Prostate gland (tissue), 2 donors: ENCODE data around the gene TOX3.

Experiments
- CTCF ChIP-seq, 4 experiments: fragments of 200-600 bp in 2 of 4; fragments of 450-650 bp in 2 of 4; sonication (generic) in 2 of 4; IDR thresholded peaks; 1 replicate in 3 of 4; 2 replicates in 1 of 4; pipeline ENCODE4 v1.5.1; 2016 to 2019; ENCODE audit warnings: antibody characterized with exemption in 4 of 4, mild to moderate bottlenecking in 2 of 4, moderate library complexity in 2 of 4
- POLR2A ChIP-seq: fragments of 450-650 bp; IDR thresholded peaks from one replicate; pipeline ENCODE4 v1.6.1; 2016; ENCODE audit warnings: antibody characterized with exemption, mild to moderate bottlenecking

- no peak for TF ChIP-seq CTCF (IDR thresholded peaks at IDR 0.05)
- TF ChIP-seq POLR2A, result no peak
These were observed 84.1 kb downstream of the TOX3 start for GRCh38 chr16:52462816-52463215.
